Aorta (tissue), 5 donors: ENCODE measurements around the gene MED13L. TPM values are rescaled to one million over a fixed set of nuclear protein-coding genes. Genes with fewer than 3 reads are reported as not detected.

Experiments
- ATAC-seq: fragments of 200-7000 bp; cut with Tn5 transposase; one replicate; pipeline ENCODE4 v1.9.1; 2022; ENCODE audit warnings: moderate library complexity; ENCODE audit not compliant: low FRiP score
- DNase-seq, 2 donors: peaks; one replicate each; pipeline ENCODE4 v3.0.0-alpha.2; 2020
- H3K27ac ChIP-seq, 2 donors: one replicate each; pipeline ENCODE4 v1.5.1; 2013; ENCODE audit warnings: low read length in 2 of 2, mild to moderate bottlenecking in 2 of 2, moderate library complexity in 2 of 2, control low read depth in 1 of 2, inconsistent platforms in 1 of 2, low read depth in 1 of 2
- H3K27me3 ChIP-seq, 2 donors: one replicate each; pipeline ENCODE4 v1.6.1; 2013; ENCODE audit warnings: control low read depth in 1 of 2, low read length in 1 of 2, mild to moderate bottlenecking in 1 of 2, moderate library complexity in 1 of 2; ENCODE audit not compliant: insufficient read depth in 2 of 2, control insufficient read depth in 1 of 2
- H3K36me3 ChIP-seq, 2 donors: one replicate each; pipeline ENCODE4 v1.6.1; 2013; ENCODE audit warnings: control low read depth in 1 of 2, low read length in 1 of 2, mild to moderate bottlenecking in 1 of 2; ENCODE audit not compliant: insufficient read depth in 2 of 2, control insufficient read depth in 1 of 2
- H3K4me1 ChIP-seq, 2 donors: one replicate each; pipeline ENCODE4 v1.6.1; 2013; ENCODE audit warnings: low read length in 2 of 2, control low read depth in 1 of 2, mild to moderate bottlenecking in 1 of 2, moderate library complexity in 1 of 2; ENCODE audit not compliant: insufficient read depth in 2 of 2, control insufficient read depth in 1 of 2
- H3K4me3 ChIP-seq, 2 donors: one replicate each; pipeline ENCODE4 v1.5.1; 2013; ENCODE audit warnings: low read length in 2 of 2, control low read depth in 1 of 2, mild to moderate bottlenecking in 1 of 2
- H3K9me3 ChIP-seq: one replicate; pipeline ENCODE4 v1.6.1; 2013; ENCODE audit warnings: mild to moderate bottlenecking, low read length; ENCODE audit not compliant: control insufficient read depth
- WGBS, 2 donors: extraction: QIAGEN DNeasy Blood & Tissue Kit; methylation state at CpG; one replicate each; pipeline ENCODE4 v1.1.7; 2013; 5-methylcytosine and 5-hydroxymethylcytosine counted together
- intact Hi-C, 2 donors: fragments of 100-400 bp; cut with DNase I; formaldehyde crosslinking; loops; one replicate each; pipeline versions ENCODE4 v1.14.2 to v1.15.0; 2022
- polyA plus RNA-seq, 2 donors: library from polyadenylated mRNA; stranded (reverse); fragments of 200-250 nt; gene quantifications; one replicate each; pipeline ENCODE4 v1.2.3, GENCODE V29; 2013
- total RNA-seq, 2 donors: library from RNA; stranded (reverse); fragmentation: NEBNext Ultra II Directional; extraction: Animal tissue kit (Norgen Biotek cat#: 25700); gene quantifications; one replicate each; pipeline ENCODE4 v1.2.1, GENCODE V29; 2021
- donor health status: healthy with polysubstance abuse.
- donor health status: Bipolar disorder and iron deficiency.
- donor health status: DM: no; HTN: no; CAD: no.
- donor health status: DM: no; HTN: no; CAD: no.
- donor health status: DM: yes; HTN: yes; CAD: no.

Gene MED13L
- total and polyA plus RNA-seq, 4 donors: 16.7 to 215 (median 114) TPM

DNA sequence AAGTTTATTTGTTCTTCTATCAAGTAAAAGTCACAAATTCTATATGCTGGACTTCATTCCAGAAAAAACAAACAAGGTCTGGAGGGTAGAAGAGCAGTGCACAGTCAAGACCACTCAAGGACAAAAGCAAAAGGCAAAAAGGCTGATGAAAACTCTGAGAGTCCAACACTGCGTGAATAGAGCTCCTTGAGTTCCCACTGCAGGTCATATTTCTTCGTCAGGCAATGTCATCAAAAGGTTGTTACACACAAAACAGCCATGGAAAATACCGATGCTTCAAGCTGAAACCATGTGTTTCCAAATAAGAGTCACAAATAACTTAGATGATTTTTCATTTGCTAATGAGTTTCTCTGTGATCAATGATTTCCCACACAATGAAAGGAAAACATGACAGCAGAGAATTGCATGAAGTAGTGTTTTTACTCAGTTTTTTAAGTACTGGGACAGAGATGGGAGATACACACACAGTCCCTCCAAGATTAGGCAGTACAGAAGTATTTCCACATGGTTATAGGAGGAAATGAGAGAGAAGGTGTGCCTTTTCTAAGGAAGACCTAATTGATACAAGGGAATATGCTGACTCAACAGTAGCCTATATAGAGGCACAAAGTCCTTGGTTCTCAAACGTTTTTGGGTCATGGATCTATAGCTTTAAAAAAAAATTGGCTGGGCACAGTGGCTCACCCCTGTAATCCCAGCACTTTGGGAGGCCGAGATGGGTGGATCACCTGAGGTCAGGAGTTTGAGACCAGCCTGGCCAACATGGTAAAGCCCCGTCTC lies 177.7 kb downstream of the MED13L start:
- Histone ChIP-seq H3K4me3 (no peak overlapping the region), H3K27ac (no peak overlapping the region), H3K36me3 (no peaks in the 10 kb centered on the region), H3K4me1 (peaks cover 0 to 6% of the 10 kb centered on the region in 2 donors), H3K27me3 (no peaks in the 10 kb centered on the region), H3K9me3 (no peaks in the 10 kb centered on the region)
- intact Hi-C loops: no loop called here
- ATAC-seq (no peak), DNase-seq (no peak)
- WGBS, 2 donors: 69 to 71% methylated on average over 6 of the region's 6 CpGs

DNA sequence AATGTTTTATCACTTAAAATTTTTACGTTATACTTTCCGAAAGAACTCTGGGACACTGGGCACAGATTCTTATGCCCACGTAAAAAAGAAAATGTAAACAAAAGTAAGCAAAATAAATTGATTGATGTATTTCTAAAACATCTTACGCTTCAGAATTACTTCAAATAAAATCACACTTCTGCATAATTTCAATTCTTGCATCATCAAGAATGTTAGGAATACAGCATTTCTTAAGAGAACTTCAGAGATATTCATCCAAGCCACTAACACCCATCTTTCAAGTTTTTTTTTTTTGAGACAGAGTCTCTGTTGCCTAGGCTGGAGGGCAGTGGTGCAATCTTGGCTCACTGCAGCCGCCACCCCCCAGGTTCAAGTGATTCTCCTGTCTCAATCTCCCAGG lies 180.6 kb downstream of the MED13L start:
- Histone ChIP-seq H3K36me3 (no peaks in the 10 kb centered on the region), H3K4me1 (peaks cover 0 to 6% of the 10 kb centered on the region in 2 donors), H3K9me3 (no peaks in the 10 kb centered on the region), H3K4me3 (no peak overlapping the region), H3K27ac (no peak overlapping the region), H3K27me3 (no peaks in the 10 kb centered on the region)
- ATAC-seq (no peak), DNase-seq (no peak)
- intact Hi-C loops: no loop called here
- 94 to 98% methylated on average over 5 of the region's 5 CpGs for WGBS, 2 donors

DNA sequence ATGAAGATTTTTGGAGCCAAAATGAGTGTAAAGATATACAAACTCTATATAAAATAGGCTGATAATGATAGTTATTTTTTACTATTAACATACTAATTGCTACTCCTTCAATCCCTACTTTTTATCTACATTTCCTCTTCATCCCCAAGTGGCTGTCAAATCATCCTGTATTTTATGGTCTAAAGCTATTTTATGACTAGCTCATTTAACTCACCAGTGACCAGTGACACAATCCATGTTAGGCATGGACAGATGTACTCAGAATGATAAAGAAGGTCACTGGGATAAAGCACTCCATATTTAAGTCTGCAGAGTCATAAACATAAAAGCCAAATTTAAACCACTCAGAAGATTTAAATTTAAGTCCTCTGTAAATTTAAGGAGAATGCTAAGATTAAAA lies 183.0 kb downstream of the MED13L start:
- no peak overlapping the region for H3K4me3 ChIP-seq
- no peak for ATAC-seq
- H3K27me3 ChIP-seq: no peaks in the 10 kb centered on the region
- no peak for DNase-seq
- H3K27ac ChIP-seq: no peak overlapping the region
- H3K4me1 ChIP-seq: no peaks in the 10 kb centered on the region
- H3K36me3 ChIP-seq: no peaks in the 10 kb centered on the region
- intact Hi-C loops: no loop called here
- no peaks in the 10 kb centered on the region for H3K9me3 ChIP-seq

DNA sequence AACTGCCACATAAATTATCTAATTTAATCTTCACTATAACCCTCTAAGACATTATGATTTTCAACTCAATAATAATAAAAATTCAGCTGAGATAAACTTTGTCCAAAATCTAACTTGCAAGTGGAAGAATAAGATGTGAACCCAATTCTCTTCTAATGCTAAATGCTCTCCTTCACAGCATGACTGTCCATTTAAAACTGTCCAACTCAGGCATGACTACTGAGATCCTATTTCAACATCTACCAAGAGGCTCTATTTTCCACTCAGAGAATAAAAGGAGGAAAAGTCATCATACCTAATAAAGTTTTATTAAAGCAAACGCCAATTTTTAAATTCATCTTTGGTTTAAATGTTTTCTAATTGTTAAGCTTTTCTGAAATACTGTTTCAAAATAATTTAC lies 183.6 kb downstream of the MED13L start:
- Histone ChIP-seq H3K36me3 (no peaks in the 10 kb centered on the region), H3K4me1 (no peaks in the 10 kb centered on the region), H3K27ac (no peak overlapping the region), H3K9me3 (no peaks in the 10 kb centered on the region), H3K27me3 (no peaks in the 10 kb centered on the region), H3K4me3 (no peak overlapping the region)
- DNase-seq (no peak), ATAC-seq (no peak)
- intact Hi-C loops: no loop called here
- WGBS, 2 donors: 79 to 89% methylated on average over 1 of the region's 1 CpG

DNA sequence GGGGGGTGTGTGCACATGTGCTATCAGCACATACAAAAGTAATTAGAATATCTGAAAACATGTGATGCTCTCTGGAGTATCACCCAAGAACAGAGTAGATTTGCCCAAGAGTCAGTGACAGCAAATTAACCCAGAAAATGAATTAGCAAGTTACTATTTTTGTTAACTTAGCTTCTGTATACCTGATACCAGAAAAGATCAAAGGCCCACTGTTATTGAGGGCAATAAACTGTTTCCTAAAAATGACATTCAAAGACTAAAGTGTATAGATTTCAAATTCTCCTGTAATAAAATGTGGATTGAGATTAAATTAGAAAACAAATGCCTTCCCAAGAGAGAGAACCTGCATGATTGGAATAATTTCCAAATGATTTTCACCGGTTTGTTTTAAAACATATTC lies 184.7 kb downstream of the MED13L start:
- ATAC-seq (no peak), DNase-seq (no peak)
- 77 to 80% methylated on average over 1 of the region's 1 CpG for WGBS, 2 donors
- Histone ChIP-seq H3K9me3 (no peaks in the 10 kb centered on the region), H3K4me1 (no peaks in the 10 kb centered on the region), H3K27ac (no peak overlapping the region), H3K27me3 (no peaks in the 10 kb centered on the region), H3K36me3 (no peaks in the 10 kb centered on the region), H3K4me3 (no peak overlapping the region)
- intact Hi-C loops: no loop called here

DNA sequence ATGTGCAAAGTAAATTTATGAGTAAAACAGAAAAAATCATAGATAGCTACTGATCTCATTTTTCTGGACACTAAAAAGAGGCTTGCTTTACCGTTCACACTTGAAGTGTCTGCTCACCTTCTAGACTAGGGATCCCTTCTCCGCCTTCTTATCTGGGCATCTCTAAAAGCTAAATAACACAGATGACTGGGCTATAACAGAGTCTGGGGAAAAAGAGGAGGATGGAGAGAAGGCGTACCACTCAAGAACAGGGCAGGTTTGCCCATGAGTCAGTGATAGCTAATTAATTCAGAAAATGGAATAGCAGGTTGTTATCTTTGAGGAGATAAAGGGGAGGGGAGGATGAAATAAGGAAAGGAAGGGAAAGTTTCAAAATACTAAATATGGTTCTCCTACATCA lies 185.3 kb downstream of the MED13L start:
- intact Hi-C loops: no loop called here
- ATAC-seq: no peak
- no peaks in the 10 kb centered on the region for H3K9me3 ChIP-seq

DNA sequence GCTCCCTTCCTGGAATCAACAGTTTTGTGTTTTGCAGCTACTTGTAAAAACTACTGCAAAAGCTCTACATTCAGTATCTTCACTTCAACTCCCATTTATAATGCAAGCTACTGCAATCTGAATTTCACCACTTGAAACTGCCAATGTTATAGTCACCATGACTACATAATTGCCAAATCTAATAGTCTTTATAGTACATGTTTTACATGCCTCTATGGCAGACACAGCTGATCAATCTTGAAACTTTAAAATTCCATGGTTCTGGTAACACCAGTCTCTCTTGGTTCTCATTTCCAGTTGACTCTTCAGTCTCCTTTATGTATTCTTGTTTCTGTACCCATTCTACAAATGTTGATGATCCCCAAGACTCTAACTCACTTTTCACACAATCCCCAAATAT lies 185.9 kb downstream of the MED13L start:
- H3K27me3 ChIP-seq: no peaks in the 10 kb centered on the region
- no peak overlapping the region for H3K27ac ChIP-seq
- H3K9me3 ChIP-seq: no peaks in the 10 kb centered on the region
- no peak overlapping the region for H3K4me3 ChIP-seq
- DNase-seq (no peak), ATAC-seq (no peak)
- intact Hi-C loops: no loop called here
- H3K4me1 ChIP-seq: no peaks in the 10 kb centered on the region
- no peaks in the 10 kb centered on the region for H3K36me3 ChIP-seq

More for the DNA sequence above, 185.3 kb downstream of the MED13L start:
- Histone ChIP-seq H3K27me3 (no peaks in the 10 kb centered on the region), H3K36me3 (no peaks in the 10 kb centered on the region), H3K4me1 (no peaks in the 10 kb centered on the region), H3K27ac (no peak overlapping the region), H3K4me3 (no peak overlapping the region)
- 90 to 94% methylated on average over 3 of the region's 3 CpGs for WGBS, 2 donors
- DNase-seq: no peak

DNA sequence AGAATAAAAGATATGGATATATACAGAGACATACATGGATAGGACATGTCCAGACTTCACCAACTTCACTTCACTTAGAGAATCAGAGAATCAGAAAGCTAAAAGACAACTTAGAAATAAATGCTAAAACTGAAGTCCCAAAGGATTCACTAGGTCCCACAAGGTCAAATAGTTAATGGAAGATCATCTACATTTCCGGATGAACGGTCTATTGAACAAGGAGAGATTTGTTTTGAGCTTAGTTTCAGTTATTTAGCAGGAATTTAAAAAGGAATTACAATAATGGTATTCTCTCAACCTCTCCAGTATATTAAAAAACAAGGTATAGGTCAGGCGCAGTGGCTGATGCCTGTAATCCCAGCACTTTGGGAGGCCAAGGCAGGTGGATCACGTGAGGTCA lies 187.0 kb downstream of the MED13L start:
- no peak overlapping the region for H3K4me3 ChIP-seq
- no peaks in the 10 kb centered on the region for H3K9me3 ChIP-seq
- H3K27ac ChIP-seq: no peak overlapping the region
- no peak for DNase-seq
- no peaks in the 10 kb centered on the region for H3K36me3 ChIP-seq
- ATAC-seq: no peak
- no peaks in the 10 kb centered on the region for H3K27me3 ChIP-seq
- peaks cover 0 to 3% of the 10 kb centered on the region in 2 donors for H3K4me1 ChIP-seq
- intact Hi-C loops: no loop called here
- WGBS, 2 donors: 97 to 98% methylated on average over 4 of the region's 4 CpGs

DNA sequence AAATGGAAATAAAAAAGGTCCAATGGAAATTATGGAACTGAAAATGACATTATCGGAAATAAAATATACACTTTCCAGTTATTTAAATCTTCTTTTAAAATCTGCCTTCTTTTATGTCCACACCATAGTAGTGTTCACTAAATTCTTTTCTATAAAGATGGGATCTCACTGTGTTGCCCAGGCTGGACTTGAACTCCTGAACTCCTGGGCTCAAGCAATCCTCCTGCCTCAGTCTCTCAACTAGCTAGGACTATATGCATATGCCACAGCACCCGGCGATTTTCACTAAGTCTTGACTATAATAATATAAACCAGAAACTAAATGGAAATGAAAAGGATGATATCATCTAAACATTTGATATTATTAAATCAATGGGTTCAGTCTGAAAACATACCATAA lies 188.4 kb downstream of the MED13L start:
- WGBS, 2 donors: 94 to 96% methylated on average over 3 of the region's 3 CpGs
- intact Hi-C loops: no loop called here
- Histone ChIP-seq H3K27ac (no peak overlapping the region), H3K4me1 (peaks cover 0 to 3% of the 10 kb centered on the region in 2 donors), H3K36me3 (no peaks in the 10 kb centered on the region), H3K9me3 (no peaks in the 10 kb centered on the region), H3K4me3 (no peak overlapping the region), H3K27me3 (no peaks in the 10 kb centered on the region)
- no peak for ATAC-seq
- DNase-seq: no peak
